DOHH2 (cell line): ENCODE results near the gene CNP.
A peak's percentile ranks its signal among the peaks of the same experiment; 100 is the strongest.

Experiments
- H3F3A ChIP-seq: fragments of 200-600 bp; sonication (generic), shearing (Covaris generic); 2 replicates; pipeline ENCODE4 v1.6.0; 2016; ENCODE audit warnings: antibody characterized with exemption, mild to moderate bottlenecking; ENCODE audit not compliant: control insufficient read depth, insufficient read depth
- H3K27ac ChIP-seq: fragments of 200-600 bp; sonication (generic); 2 replicates; pipeline ENCODE4 v1.5.1; 2014; ENCODE audit warnings: low read depth, mild to moderate bottlenecking, low read length, moderate library complexity
- H3K27me3 ChIP-seq: fragments of 200-600 bp; sonication (generic); 2 replicates; pipeline ENCODE4 v1.6.1; 2014; ENCODE audit warnings: mild to moderate bottlenecking, low read length, mixed read lengths; ENCODE audit not compliant: control insufficient read depth
- H3K36me3 ChIP-seq: fragments of 200-600 bp; sonication (generic); 2 replicates; pipeline ENCODE4 v1.6.1; 2014; ENCODE audit warnings: mild to moderate bottlenecking, low read length, moderate library complexity, mixed read lengths; ENCODE audit not compliant: control insufficient read depth
- H3K4me1 ChIP-seq: fragments of 200-600 bp; sonication (generic); 2 replicates; pipeline ENCODE4 v1.6.1; 2014; ENCODE audit warnings: mild to moderate bottlenecking, low read length, mixed read lengths; ENCODE audit not compliant: control insufficient read depth
- H3K4me2 ChIP-seq: fragments of 200-600 bp; sonication (generic); 2 replicates; pipeline ENCODE4 v1.6.0; 2014; ENCODE audit warnings: mild to moderate bottlenecking, low read length, moderate library complexity
- H3K4me3 ChIP-seq: fragments of 200-600 bp; sonication (generic); 2 replicates; pipeline ENCODE4 v1.5.1; 2014; ENCODE audit warnings: mild to moderate bottlenecking, low read length, mixed read lengths
- H3K79me2 ChIP-seq: fragments of 200-600 bp; sonication (generic); 2 replicates; pipeline ENCODE4 v1.6.1; 2014; ENCODE audit warnings: mild to moderate bottlenecking, low read length, mixed read lengths; ENCODE audit not compliant: control insufficient read depth
- H3K9me2 ChIP-seq: fragments of 200-600 bp; sonication (generic); replicated peaks from 2 replicates; pipeline ENCODE4 v1.6.1; 2014; ENCODE audit warnings: mild to moderate bottlenecking, low read length, mixed read lengths; ENCODE audit not compliant: control insufficient read depth
- H3K9me3 ChIP-seq: fragments of 200-600 bp; sonication (generic); 2 replicates; pipeline ENCODE4 v1.6.1; 2014; ENCODE audit warnings: antibody characterized with exemption, low read length, mixed read lengths; ENCODE audit not compliant: control insufficient read depth, insufficient read depth
- H4K20me1 ChIP-seq: fragments of 200-600 bp; sonication (generic); 2 replicates; pipeline ENCODE4 v1.6.0; 2014; ENCODE audit warnings: low read depth, mild to moderate bottlenecking, antibody characterized with exemption, low read length, moderate library complexity; ENCODE audit not compliant: control insufficient read depth, insufficient read depth
- EZH2phosphoT487 ChIP-seq: fragments of 200-600 bp; sonication (generic); IDR thresholded peaks from 2 replicates; pipeline ENCODE4 v1.6.1; 2017; ENCODE audit warnings: borderline replicate concordance, mild to moderate bottlenecking, antibody characterized with exemption, low read length, moderate library complexity, mixed read lengths
- TF ChIP-seq, protein P1 (sequence below): fragments of 200-600 bp; sonication (generic); IDR thresholded peaks from one replicate; pipeline ENCODE4 v1.5.1; 2014; ENCODE audit warnings: antibody characterized with exemption, mild to moderate bottlenecking, low read depth, low read length; ENCODE audit not compliant: poor library complexity, severe bottlenecking

Gene CNP

GRCh38 chr17:41996855-41997164, 30.2 kb downstream of the CNP start:
- H3K36me3 ChIP-seq = peaks cover 90% of the 10 kb centered on the region
- no peaks in the 10 kb centered on the region for H3K9me3 ChIP-seq
- H3K9me2 ChIP-seq = no peaks in the 10 kb centered on the region
- H3K79me2 ChIP-seq = peaks cover 20% of the 10 kb centered on the region
- TF ChIP-seq EZH2phosphoT487 = no peak
- TF ChIP-seq, protein P1, sequence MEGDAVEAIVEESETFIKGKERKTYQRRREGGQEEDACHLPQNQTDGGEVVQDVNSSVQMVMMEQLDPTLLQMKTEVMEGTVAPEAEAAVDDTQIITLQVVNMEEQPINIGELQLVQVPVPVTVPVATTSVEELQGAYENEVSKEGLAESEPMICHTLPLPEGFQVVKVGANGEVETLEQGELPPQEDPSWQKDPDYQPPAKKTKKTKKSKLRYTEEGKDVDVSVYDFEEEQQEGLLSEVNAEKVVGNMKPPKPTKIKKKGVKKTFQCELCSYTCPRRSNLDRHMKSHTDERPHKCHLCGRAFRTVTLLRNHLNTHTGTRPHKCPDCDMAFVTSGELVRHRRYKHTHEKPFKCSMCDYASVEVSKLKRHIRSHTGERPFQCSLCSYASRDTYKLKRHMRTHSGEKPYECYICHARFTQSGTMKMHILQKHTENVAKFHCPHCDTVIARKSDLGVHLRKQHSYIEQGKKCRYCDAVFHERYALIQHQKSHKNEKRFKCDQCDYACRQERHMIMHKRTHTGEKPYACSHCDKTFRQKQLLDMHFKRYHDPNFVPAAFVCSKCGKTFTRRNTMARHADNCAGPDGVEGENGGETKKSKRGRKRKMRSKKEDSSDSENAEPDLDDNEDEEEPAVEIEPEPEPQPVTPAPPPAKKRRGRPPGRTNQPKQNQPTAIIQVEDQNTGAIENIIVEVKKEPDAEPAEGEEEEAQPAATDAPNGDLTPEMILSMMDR = no peak
- H3K27ac ChIP-seq = peak overlapping the region; percentile 62
- H4K20me1 ChIP-seq = peaks cover 3% of the 10 kb centered on the region; the same call in 1 of the 2 replicates
- H3K27me3 ChIP-seq = no peaks in the 10 kb centered on the region
- no peak overlapping the region; the same call in 1 of the 2 replicates for H3K4me3 ChIP-seq
- H3K4me1 ChIP-seq = peaks cover 33% of the 10 kb centered on the region
- peaks cover 7% of the 10 kb centered on the region for H3F3A ChIP-seq
- H3K4me2 ChIP-seq = peak overlapping the region; percentile 44

- Histone ChIP-seq H3K79me2 (peaks cover 37% of the 10 kb centered on the region), H3K4me1 (peaks cover 33% of the 10 kb centered on the region), H3K4me3 (no peak overlapping the region), H3K9me3 (no peaks in the 10 kb centered on the region), H3K4me2 (no peak overlapping the region), H4K20me1 (peaks cover 3% of the 10 kb centered on the region; the same call in 1 of the 2 replicates), H3F3A (peaks cover 7% of the 10 kb centered on the region), H3K27me3 (no peaks in the 10 kb centered on the region), H3K36me3 (peaks cover 90% of the 10 kb centered on the region), H3K27ac (no peak overlapping the region), H3K9me2 (no peaks in the 10 kb centered on the region)
- TF ChIP-seq EZH2phosphoT487 = no peak
- TF ChIP-seq, protein P1 = no peak
These were observed 31.9 kb downstream of the CNP start for GRCh38 chr17:41998497-41998896.

GRCh38 chr17:42000413-42001133, 34.0 kb downstream of the CNP start:
- Histone ChIP-seq H4K20me1 (0 out of 2 replicates have a peak, but pooled peaks cover 3% of the 10 kb centered on the region), H3K27ac (no peak overlapping the region), H3K9me3 (no peaks in the 10 kb centered on the region), H3K4me1 (peaks cover 29% of the 10 kb centered on the region), H3K9me2 (no peaks in the 10 kb centered on the region), H3K27me3 (no peaks in the 10 kb centered on the region), H3K79me2 (peaks cover 54% of the 10 kb centered on the region), H3K4me3 (no peak overlapping the region), H3F3A (peaks cover 7% of the 10 kb centered on the region), H3K4me2 (no peak overlapping the region), H3K36me3 (peaks cover 82% of the 10 kb centered on the region)
- TF ChIP-seq EZH2phosphoT487 = no peak
- TF ChIP-seq, protein P1 = no peak
